SH-SY5Y (cell line): ENCODE data around the gene MRM2.

Source experiments
- GATA2 ChIP-seq: IDR thresholded peaks from 2 replicates; pipeline ENCODE4 v1.6.1; 2011; ENCODE audit warnings: mild to moderate bottlenecking, low read depth, low read length
- GATA3 ChIP-seq: IDR thresholded peaks from 2 replicates; pipeline ENCODE4 v1.6.1; 2011; ENCODE audit warnings: low read depth, mild to moderate bottlenecking, low read length, moderate library complexity

DNA sequence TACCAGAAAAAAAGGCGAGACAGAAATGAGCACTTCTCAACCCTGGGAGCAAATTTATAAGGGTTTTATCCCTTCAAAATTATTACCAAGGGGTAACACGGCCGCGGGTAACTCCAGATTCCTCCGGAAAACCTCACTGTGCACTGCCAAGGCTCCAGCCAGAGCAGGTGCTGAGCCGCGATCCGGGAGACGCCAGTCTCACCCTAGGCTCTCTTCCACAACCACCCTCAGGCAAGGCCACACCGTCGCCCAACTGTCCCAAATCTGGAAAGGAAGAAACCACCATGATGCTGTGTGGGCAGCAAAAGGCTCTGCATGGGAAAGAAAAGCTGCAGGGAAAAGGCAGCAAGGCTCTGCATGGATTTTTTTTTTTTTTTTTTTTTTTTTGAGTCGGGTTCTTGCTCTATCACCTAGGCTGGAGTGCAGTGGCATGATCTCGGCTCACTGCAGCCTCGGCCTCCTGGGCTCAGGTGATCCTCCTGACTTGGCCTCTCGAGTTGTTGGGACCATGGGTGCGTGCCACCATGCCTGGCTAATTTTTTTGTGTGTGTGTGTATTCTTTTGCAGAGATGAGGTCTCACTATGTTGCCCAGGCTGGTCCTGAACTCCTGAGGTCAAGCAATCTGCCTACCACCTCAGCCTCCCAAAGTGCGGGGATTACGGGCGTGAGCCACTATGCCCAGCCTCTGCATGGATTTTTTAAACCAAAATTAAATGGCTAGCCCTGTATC is 48.3 kb downstream of the MRM2 start:
- TF ChIP-seq GATA2 = no peak
- TF ChIP-seq GATA3 = no peak
